Natural killer cell (primary cell): ENCODE data around the gene RIPOR2. TPM values are rescaled to one million over a fixed set of nuclear protein-coding genes. Genes with fewer than 3 reads are reported as not detected.

Source experiments
- ATAC-seq, 3 donors: fragments of 150-1000 bp in 2 of 3; fragments of 200-7000 bp in 1 of 3; cut with Tn5 transposase; 1 replicate in 1 of 3; 2 replicates in 2 of 3; pipeline ENCODE4 v1.10.0; 2021; ENCODE audit warnings: mild to moderate bottlenecking in 2 of 3, moderate library complexity in 2 of 3
- DNase-seq, 2 donors: peaks; one replicate each; pipeline versions ENCODE4 v3.0.0 to v3.0.0-alpha.2; 2013 to 2021; ENCODE audit warnings: mixed read lengths in 1 of 2
- H3K27ac ChIP-seq: one replicate; pipeline ENCODE4 v1.5.1; 2013; ENCODE audit warnings: mild to moderate bottlenecking, low read length
- H3K27me3 ChIP-seq: one replicate; pipeline ENCODE4 v1.6.1; 2013; ENCODE audit warnings: low read length; ENCODE audit not compliant: control insufficient read depth, insufficient read depth
- H3K36me3 ChIP-seq: one replicate; pipeline ENCODE4 v1.6.1; 2013; ENCODE audit warnings: low read length; ENCODE audit not compliant: control insufficient read depth, insufficient read depth
- H3K4me1 ChIP-seq: one replicate; pipeline ENCODE4 v1.6.1; 2013; ENCODE audit warnings: low read length; ENCODE audit not compliant: control insufficient read depth, insufficient read depth
- H3K4me3 ChIP-seq: one replicate; pipeline ENCODE4 v1.5.1; 2013; ENCODE audit warnings: low read length
- H3K9me3 ChIP-seq: one replicate; pipeline ENCODE4 v1.6.1; 2013; ENCODE audit warnings: low read length; ENCODE audit not compliant: control insufficient read depth, insufficient read depth
- H3K27ac Mint-ChIP-seq, 2 donors: one replicate each; pipeline ENCODE4 v1.8.0; 2022; ENCODE audit warnings: mild to moderate bottlenecking in 2 of 2, mixed read lengths in 2 of 2, moderate library complexity in 1 of 2
- H3K27me3 Mint-ChIP-seq, 2 donors: one replicate each; pipeline ENCODE4 v1.8.0; 2022; ENCODE audit warnings: low read depth in 2 of 2, mixed read lengths in 2 of 2
- H3K36me3 Mint-ChIP-seq: one replicate; pipeline ENCODE4 v1.8.0; 2022; ENCODE audit warnings: mixed read lengths
- H3K4me1 Mint-ChIP-seq, 2 donors: one replicate each; pipeline ENCODE4 v1.8.0; 2022; ENCODE audit warnings: mixed read lengths in 2 of 2
- H3K4me3 Mint-ChIP-seq: one replicate; pipeline ENCODE4 v1.8.0; 2022; ENCODE audit warnings: mild to moderate bottlenecking, moderate library complexity, mixed read lengths
- H3K9me3 Mint-ChIP-seq, 2 donors: one replicate each; pipeline ENCODE4 v1.8.0; 2022; ENCODE audit warnings: mixed read lengths in 2 of 2
- CTCF ChIP-seq: fragments of 200-600 bp; IDR thresholded peaks from one replicate; pipeline ENCODE4 v1.8.0; 2022; ENCODE audit warnings: antibody characterized with exemption
- WGBS: methylation state at CpG from one replicate; pipeline ENCODE4 v1.1.7; 2013; ENCODE audit warnings: missing lambda C conversion rate; ENCODE audit not compliant: insufficient coverage; 5-methylcytosine and 5-hydroxymethylcytosine counted together
- intact Hi-C: fragments of 100-400 bp; cut with micrococcal nuclease; formaldehyde crosslinking; loops from one replicate; pipeline ENCODE4 v1.14.2; 2022
- total RNA-seq, 4 donors: library from RNA; stranded (reverse); fragments of 120-200 nt in 1 of 4; gene quantifications; one replicate each; pipeline versions ENCODE4 v1.2.3 to v1.2.4, GENCODE V29; 2013 to 2022

Gene RIPOR2
- total RNA-seq, 3 donors from 2014 or later (not counting 1 experiment from before 2014, with no cell fraction given), result 234 to 312 (median 299) TPM

DNA sequence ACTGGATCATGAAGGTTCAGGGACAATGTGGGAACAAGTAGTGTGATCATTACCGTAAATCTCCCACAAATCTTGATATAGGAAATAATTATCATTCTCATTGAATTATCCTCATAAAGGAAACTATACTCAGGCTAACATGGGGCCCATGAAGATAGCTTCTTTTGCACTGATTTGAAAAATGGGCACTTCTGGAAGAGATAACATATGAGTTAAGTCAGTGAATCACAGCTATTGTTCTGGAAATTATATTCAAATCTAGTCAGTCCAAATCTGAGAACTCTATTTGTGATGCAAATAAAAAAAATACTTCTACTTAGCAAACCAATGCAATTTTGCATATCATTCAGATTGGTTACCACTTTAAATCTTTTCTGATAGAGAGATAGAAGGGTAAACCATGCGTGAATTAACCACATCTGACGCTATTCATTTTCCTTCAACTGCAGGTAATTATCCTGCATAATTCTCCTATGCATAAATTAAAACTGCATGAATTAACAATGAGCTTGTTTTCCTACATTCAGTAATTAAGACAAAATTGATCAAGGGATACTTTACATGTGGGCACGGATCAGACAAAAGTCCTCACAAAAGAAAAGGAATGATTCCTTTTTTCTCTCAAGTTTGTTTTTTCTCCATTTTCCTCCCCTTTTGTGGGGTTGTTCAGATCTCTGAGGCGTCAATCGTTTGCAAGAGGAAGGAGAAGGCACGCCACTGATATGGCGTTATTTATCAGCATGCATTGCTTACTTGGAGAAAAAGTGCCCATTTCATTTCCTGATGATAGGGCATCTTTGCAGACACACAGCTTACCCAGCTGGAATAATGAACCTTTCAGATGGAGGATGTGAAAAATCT is 36.4 kb downstream of the RIPOR2 start:
- Histone ChIP-seq H3K9me3 (no peaks in the 10 kb centered on the region), H3K27me3 (no peaks in the 10 kb centered on the region), H3K4me1 (peaks cover 57% of the 10 kb centered on the region), H3K4me3 (no peak overlapping the region), H3K27ac (peak overlapping the region; percentile 64), H3K36me3 (peaks cover 63% of the 10 kb centered on the region)
- peaks cover 76 to 77% of the 10 kb centered on the region in 2 donors for H3K4me1 Mint-ChIP-seq
- peak in 2 of 3 donors; percentile 11 to 26 for ATAC-seq
- intact Hi-C loops, result no loop called here
- H3K4me3 Mint-ChIP-seq, result peak overlapping the region; percentile 53
- peak overlapping the region; percentile 89 to 93 for H3K27ac Mint-ChIP-seq
- no peaks in the 10 kb centered on the region for H3K27me3 Mint-ChIP-seq
- peaks cover 0 to 4% of the 10 kb centered on the region in 2 donors for H3K9me3 Mint-ChIP-seq
- no peak for TF ChIP-seq CTCF
- WGBS, result 41% methylated on average over 7 of the region's 8 CpGs
- H3K36me3 Mint-ChIP-seq, result no peaks in the 10 kb centered on the region
- DNase-seq, result peak in 1 of 2 donors; percentile 55

DNA sequence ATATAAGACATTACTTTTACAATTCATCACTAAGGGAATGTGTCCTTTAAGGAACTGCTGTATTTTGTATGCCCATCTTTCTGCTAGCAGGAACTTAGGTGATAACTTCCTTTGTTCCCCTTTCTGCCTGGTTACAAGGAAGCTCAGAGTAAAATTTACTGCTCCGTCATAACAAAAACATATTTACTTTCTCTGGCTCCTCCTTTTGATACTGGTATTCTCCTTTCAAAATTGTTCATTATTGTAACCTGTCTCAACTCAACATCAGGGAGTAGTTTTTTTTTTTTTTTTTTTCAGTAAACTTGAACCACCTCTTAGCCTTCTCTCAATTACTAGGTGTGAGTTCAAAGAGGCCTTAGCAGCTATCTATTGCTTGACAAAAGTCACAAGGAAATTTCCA is 37.1 kb downstream of the RIPOR2 start:
- Histone ChIP-seq H3K36me3 (peaks cover 63% of the 10 kb centered on the region), H3K4me3 (no peak overlapping the region), H3K27ac (peak overlapping the region; percentile 6), H3K4me1 (peaks cover 53% of the 10 kb centered on the region), H3K9me3 (no peaks in the 10 kb centered on the region), H3K27me3 (no peaks in the 10 kb centered on the region)
- Mint-ChIP-seq H3K4me1 (peaks cover 76 to 77% of the 10 kb centered on the region in 2 donors), H3K4me3 (peak overlapping the region; percentile 53), H3K27me3 (no peaks in the 10 kb centered on the region), H3K27ac (peak overlapping the region; percentile 89 to 93), H3K36me3 (no peaks in the 10 kb centered on the region), H3K9me3 (peaks cover 0 to 4% of the 10 kb centered on the region in 2 donors)
- TF ChIP-seq CTCF, result no peak
- 0% methylated on average over 1 of the region's 1 CpG for WGBS
- DNase-seq (no peak), ATAC-seq (no peak)
- intact Hi-C loops, result no loop called here

- no peaks in the 10 kb centered on the region for H3K36me3 Mint-ChIP-seq
- 94% methylated on average over 6 of the region's 6 CpGs for WGBS
- no peaks in the 10 kb centered on the region for H3K27me3 ChIP-seq
- H3K27ac Mint-ChIP-seq, result peak overlapping the region; percentile 89 to 93
- H3K9me3 Mint-ChIP-seq, result no peaks in the 10 kb centered on the region
- no peak for ATAC-seq
- intact Hi-C loops, result no loop called here
- H3K36me3 ChIP-seq, result peaks cover 58% of the 10 kb centered on the region
- H3K4me1 ChIP-seq, result peaks cover 57% of the 10 kb centered on the region
- no peak overlapping the region for H3K4me3 ChIP-seq
- no peaks in the 10 kb centered on the region for H3K27me3 Mint-ChIP-seq
- no peaks in the 10 kb centered on the region for H3K9me3 ChIP-seq
- no peak for TF ChIP-seq CTCF
- no peak for DNase-seq
- H3K4me3 Mint-ChIP-seq, result no peak overlapping the region
- no peak overlapping the region for H3K27ac ChIP-seq
- peaks cover 78 to 80% of the 10 kb centered on the region in 2 donors for H3K4me1 Mint-ChIP-seq
Observed at GRCh38 chr6:24897186-24897585, 38.6 kb downstream of the RIPOR2 start.
